Measurements from ENCODE around the gene CD93.

Gene CD93

GRCh38 chr20:23083553-23084220 lies 2.4 kb downstream of the CD93 start:
- peak; percentile 57 for DNase-seq (ENCODE audit: low spot score)

- peak; percentile 77 for DNase-seq (ENCODE audit: low spot score)
Observed at GRCh38 chr20:23082846-23083552, 3.1 kb downstream of the CD93 start.

- DNase-seq (ENCODE audit: low spot score) = no peak
Observed at GRCh38 chr20:23081263-23081819, 4.8 kb downstream of the CD93 start.

GRCh38 chr20:23080521-23080920 lies 5.6 kb downstream of the CD93 start:
- no peak for DNase-seq (ENCODE audit: low spot score)

- DNase-seq (ENCODE audit: low spot score) = no peak
Observed at GRCh38 chr20:23079926-23080325, 6.2 kb downstream of the CD93 start.

GRCh38 chr20:23079016-23079351 lies 7.1 kb downstream of the CD93 start:
- no peak for DNase-seq (ENCODE audit: low spot score)

GRCh38 chr20:23078351-23079015 lies 7.6 kb downstream of the CD93 start:
- DNase-seq (ENCODE audit: low spot score) = no peak

- no peak for DNase-seq (ENCODE audit: low spot score)
Observed at GRCh38 chr20:23077277-23077676, 8.8 kb downstream of the CD93 start.

GRCh38 chr20:23074052-23074451 lies 12.1 kb downstream of the CD93 start:
- no peak for DNase-seq (ENCODE audit: low spot score)

- no peak for DNase-seq (ENCODE audit: low spot score)
Observed at GRCh38 chr20:23072892-23073586, 13.1 kb downstream of the CD93 start.

GRCh38 chr20:23071996-23072395 lies 14.1 kb downstream of the CD93 start:
- DNase-seq (ENCODE audit: low spot score) = no peak

GRCh38 chr20:23071398-23071797 lies 14.7 kb downstream of the CD93 start:
- no peak for DNase-seq (ENCODE audit: low spot score)

GRCh38 chr20:23069108-23069507 lies 17.0 kb downstream of the CD93 start:
- DNase-seq (ENCODE audit: low spot score) = no peak

- DNase-seq (ENCODE audit: low spot score) = no peak
Observed at GRCh38 chr20:23068283-23068682, 17.8 kb downstream of the CD93 start.

- no peak for DNase-seq (ENCODE audit: low spot score)
Observed at GRCh38 chr20:23066772-23067171, 19.4 kb downstream of the CD93 start.

GRCh38 chr20:23065266-23066201 lies 20.6 kb downstream of the CD93 start:
- no peak for DNase-seq (ENCODE audit: low spot score)

GRCh38 chr20:23063581-23063980 lies 22.5 kb downstream of the CD93 start:
- no peak for DNase-seq (ENCODE audit: low spot score)

- no peak for DNase-seq (ENCODE audit: low spot score)
Observed at GRCh38 chr20:23063168-23063567, 23.0 kb downstream of the CD93 start.

- no peak for DNase-seq (ENCODE audit: low spot score)
Observed at GRCh38 chr20:23062632-23063031, 23.5 kb downstream of the CD93 start.

- peak; percentile 75 for DNase-seq (ENCODE audit: low spot score)
Observed at GRCh38 chr20:23061734-23062561, 24.2 kb downstream of the CD93 start.

Measured in SW480 (cell line).